HCT116 (cell line): ENCODE results near the gene HK1. TPM values are rescaled to one million over a fixed set of nuclear protein-coding genes. Genes with fewer than 3 reads are reported as not detected.

Experiments used
- ATAC-seq: fragments of 200-7000 bp; cut with Tn5 transposase; 2 replicates; pipeline ENCODE4 v1.9.1; 2020; ENCODE audit warnings: mild to moderate bottlenecking, moderate library complexity
- BruUV-seq: library from RNA; stranded (reverse); fragments of 400-500 nt; replicated peaks from 2 replicates; lab custom pipeline; 2021; lab: Mats Ljungman, UMichigan
- CTCF ChIA-PET: fragments of 300-600 bp; sonication (Branson Sonifier 250); formaldehyde crosslinking; loops from one replicate; lab custom pipeline; 2021; ENCODE audit warnings: antibody characterized with exemption; lab: Charles Lee
- POLR2A ChIA-PET: fragments of 300-600, 350-600 bp; sonication (Branson Sonifier 250); formaldehyde crosslinking; loops from one replicate; lab custom pipeline; 2021; ENCODE audit warnings: antibody characterized with exemption; lab: Charles Lee
- RAD21 ChIA-PET, 2 experiments: fragments of 300-600 bp; sonication (Branson Sonifier 250); formaldehyde crosslinking; loops; one replicate each; lab custom pipeline; 2023; ENCODE audit warnings: low total read pairs in 2 of 2; ENCODE audit not compliant: uncharacterized antibody in 2 of 2, unreplicated experiment in 2 of 2, low non-redundant PET in 1 of 2; lab: Charles Lee
- DNase-seq: peaks from one replicate; pipeline ENCODE4 v3.0.0-alpha.2; 2010; ENCODE audit warnings: low read depth, low spot score
- H2AFZ ChIP-seq: fragments of 200-600 bp; shearing (Covaris generic), sonication (generic); 2 replicates; pipeline ENCODE4 v1.6.1; 2017; ENCODE audit warnings: low read depth, mixed run types, mixed read lengths, antibody characterized with exemption, low read length; ENCODE audit not compliant: poor library complexity, severe bottlenecking
- H3K27ac ChIP-seq: 2 replicates; pipeline ENCODE4 v1.5.1; 2012; ENCODE audit warnings: low read depth, low read length
- H3K27me3 ChIP-seq: fragments of 200-600 bp; sonication (generic); 2 replicates; pipeline ENCODE4 v1.6.1; 2016; ENCODE audit warnings: mixed run types, low read length, mixed read lengths; ENCODE audit not compliant: insufficient read depth
- H3K36me3 ChIP-seq, 2 experiments: fragments of 200-500 bp in 1 of 2; fragments of 200-600 bp in 1 of 2; sonication (Bioruptor generic) in 1 of 2; sonication (generic) in 1 of 2; 2 replicates each; pipeline versions ENCODE4 v1.5.1 to v1.6.1; 2014 to 2016; ENCODE audit warnings: low read length in 2 of 2, inconsistent platforms in 1 of 2, mixed read lengths in 1 of 2, mixed run types in 1 of 2; ENCODE audit not compliant: insufficient read depth in 2 of 2, control insufficient read depth in 1 of 2
- H3K4me1 ChIP-seq, 2 experiments: fragments of 200-600 bp in 1 of 2; sonication (generic) in 1 of 2; 2 replicates each; pipeline versions ENCODE4 v1.5.1 to v1.6.1; 2012 to 2017; ENCODE audit warnings: low read length in 2 of 2, inconsistent platforms in 1 of 2, mild to moderate bottlenecking in 1 of 2, mixed read lengths in 1 of 2, mixed run types in 1 of 2, moderate library complexity in 1 of 2; ENCODE audit not compliant: insufficient read depth in 2 of 2, control insufficient read depth in 1 of 2
- H3K4me2 ChIP-seq: fragments of 200-600 bp; sonication (generic); 2 replicates; pipeline ENCODE4 v1.6.1; 2017; ENCODE audit warnings: mixed run types, low read length, mixed read lengths
- H3K4me3 ChIP-seq, 2 experiments: fragments of 200-600 bp in 1 of 2; sonication (generic) in 1 of 2; replicated peaks in 1 of 2; 2 replicates each; pipeline ENCODE4 v1.5.1; 2011 to 2016; ENCODE audit warnings: low read length in 2 of 2, control low read depth in 1 of 2, low read depth in 1 of 2, mild to moderate bottlenecking in 1 of 2, mixed read lengths in 1 of 2, mixed run types in 1 of 2
- H3K79me2 ChIP-seq: fragments of 200-600 bp; sonication (generic); 2 replicates; pipeline ENCODE4 v1.6.1; 2017; ENCODE audit warnings: mild to moderate bottlenecking, mixed run types, low read length, moderate library complexity, mixed read lengths; ENCODE audit not compliant: insufficient read depth
- H3K9ac ChIP-seq: fragments of 200-600 bp; sonication (generic); 2 replicates; pipeline ENCODE4 v1.6.1; 2016; ENCODE audit warnings: low read length, mixed read lengths
- H3K9me2 ChIP-seq: fragments of 200-600 bp; sonication (generic), shearing (Covaris generic); 2 replicates; pipeline ENCODE4 v1.6.1; 2017; ENCODE audit warnings: mixed run types, mild to moderate bottlenecking, moderate library complexity; ENCODE audit not compliant: insufficient read depth
- H3K9me3 ChIP-seq, 2 experiments: fragments of 200-500 bp in 1 of 2; fragments of 200-600 bp in 1 of 2; sonication (Bioruptor generic) in 1 of 2; sonication (generic) in 1 of 2; 2 replicates each; pipeline ENCODE4 v1.6.1; 2014 to 2017; ENCODE audit warnings: low read length in 2 of 2, mixed read lengths in 2 of 2, inconsistent platforms in 1 of 2, low read depth in 1 of 2, mild to moderate bottlenecking in 1 of 2, mixed run types in 1 of 2, moderate library complexity in 1 of 2; ENCODE audit not compliant: control insufficient read depth in 1 of 2, insufficient read depth in 1 of 2
- H4K20me1 ChIP-seq: fragments of 200-600 bp; sonication (generic), shearing (Covaris generic); 2 replicates; pipeline ENCODE4 v1.6.1; 2017; ENCODE audit warnings: mixed run types, mild to moderate bottlenecking, moderate library complexity; ENCODE audit not compliant: insufficient read depth
- CBX3 ChIP-seq: IDR thresholded peaks from 2 replicates; pipeline ENCODE4 v1.6.1; 2012; ENCODE audit warnings: low read depth
- CEBPB ChIP-seq: IDR thresholded peaks from 2 replicates; pipeline ENCODE4 v1.6.1; 2012; ENCODE audit warnings: low read depth
- ELF1 ChIP-seq: IDR thresholded peaks from 2 replicates; pipeline ENCODE4 v1.6.1; 2012; ENCODE audit warnings: low read depth, borderline replicate concordance
- EZH2 ChIP-seq: fragments of 200-600 bp; sonication (generic); IDR thresholded peaks from 2 replicates; pipeline ENCODE4 v1.6.1; 2017; ENCODE audit warnings: antibody characterized with exemption, mixed run types
- EZH2phosphoT487 ChIP-seq: fragments of 200-600 bp; IDR thresholded peaks from 2 replicates; pipeline ENCODE4 v1.6.1; 2018; ENCODE audit warnings: antibody characterized with exemption, borderline replicate concordance
- JUND ChIP-seq: IDR thresholded peaks from 2 replicates; pipeline ENCODE4 v1.6.1; 2012
- POLR2AphosphoS5 ChIP-seq: IDR thresholded peaks from 2 replicates; pipeline ENCODE4 v1.6.1; 2011; ENCODE audit warnings: mild to moderate bottlenecking, low read depth, low read length, moderate library complexity
- RAD21 ChIP-seq: IDR thresholded peaks from 2 replicates; pipeline ENCODE4 v1.6.1; 2012; ENCODE audit warnings: low read depth, mild to moderate bottlenecking
- SIN3A ChIP-seq: IDR thresholded peaks from 2 replicates; pipeline ENCODE4 v1.6.1; 2012; ENCODE audit warnings: low read depth
- TCF7L2 ChIP-seq: IDR thresholded peaks from 2 replicates; pipeline ENCODE4 v1.7.0; 2011; ENCODE audit warnings: borderline replicate concordance, inconsistent platforms; ENCODE audit not compliant: insufficient read depth, insufficient read length; ENCODE audit errors: extremely low read depth
- ZFX ChIP-seq: fragments of 450-650 bp; IDR thresholded peaks from 2 replicates; pipeline ENCODE4 v1.6.1; 2017
- ZNF274 ChIP-seq: fragments of 200-500 bp; sonication (Bioruptor generic); IDR thresholded peaks from 2 replicates; pipeline ENCODE4 v1.6.1; 2014; ENCODE audit warnings: mild to moderate bottlenecking, low read depth, low read length, inconsistent platforms
- intact Hi-C: fragments of 100-400 bp; cut with micrococcal nuclease; formaldehyde crosslinking; loops from 2 replicates; pipeline ENCODE4 v1.10.0; 2022
- total RNA-seq: library from RNA; stranded (reverse); gene quantifications from one replicate; pipeline ENCODE4 v1.2.1, GENCODE V29; 2021; ENCODE audit not compliant: unreplicated experiment
- TF ChIP-seq, protein P1 (sequence below): IDR thresholded peaks from 2 replicates; pipeline ENCODE4 v1.6.1; 2012
- TF ChIP-seq, protein P2 (sequence below), 3 experiments: fragments of 200-600 bp in 1 of 3; sonication (generic) in 1 of 3; IDR thresholded peaks in 2 of 3; conservative IDR thresholded peaks in 1 of 3; 2 replicates each; pipeline ENCODE4 v1.5.1; 2012 to 2017; ENCODE audit warnings: low read depth in 2 of 3, low read length in 2 of 3, antibody characterized with exemption in 1 of 3, borderline replicate concordance in 1 of 3, control low read depth in 1 of 3, mild to moderate bottlenecking in 1 of 3, mixed read lengths in 1 of 3, mixed run types in 1 of 3, moderate library complexity in 1 of 3; ENCODE audit not compliant: insufficient read depth in 1 of 3
- TF ChIP-seq, protein P3 (sequence below): IDR thresholded peaks from 2 replicates; pipeline ENCODE4 v1.6.1; 2012

Gene HK1
- total RNA-seq, 1 experiment from 2014 or later, result 50.3 TPM

DNA sequence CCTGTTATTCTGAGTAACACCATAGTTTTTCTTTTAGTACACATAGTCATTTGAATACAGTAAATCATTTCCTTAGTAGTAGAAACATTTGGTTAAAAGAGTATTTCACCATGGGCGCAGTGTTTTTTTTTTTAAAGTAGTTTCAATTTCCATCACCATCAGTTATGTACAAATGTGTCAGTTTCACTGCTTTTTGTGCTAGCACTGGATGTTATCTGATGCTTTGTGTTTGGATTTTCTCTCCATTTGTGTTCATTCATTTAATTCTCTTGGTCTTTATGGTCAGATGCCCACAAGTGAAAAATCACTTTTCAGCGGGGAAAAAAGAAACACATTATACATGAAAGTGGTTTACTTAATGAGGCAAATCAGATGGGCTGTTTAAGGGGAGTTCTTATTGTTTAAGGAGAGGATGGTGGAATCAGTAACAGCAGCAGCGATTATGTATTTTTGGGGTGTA, 16.0 kb upstream of the HK1 start:
- no peak for ATAC-seq
- H2AFZ ChIP-seq, result no peak overlapping the region
- intact Hi-C loops, result no loop called here
- TF ChIP-seq, protein P1, sequence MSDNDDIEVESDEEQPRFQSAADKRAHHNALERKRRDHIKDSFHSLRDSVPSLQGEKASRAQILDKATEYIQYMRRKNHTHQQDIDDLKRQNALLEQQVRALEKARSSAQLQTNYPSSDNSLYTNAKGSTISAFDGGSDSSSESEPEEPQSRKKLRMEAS, result no peak
- no peak for TF ChIP-seq ZFX
- TF ChIP-seq POLR2AphosphoS5, result no peak
- TF ChIP-seq, protein P2, sequence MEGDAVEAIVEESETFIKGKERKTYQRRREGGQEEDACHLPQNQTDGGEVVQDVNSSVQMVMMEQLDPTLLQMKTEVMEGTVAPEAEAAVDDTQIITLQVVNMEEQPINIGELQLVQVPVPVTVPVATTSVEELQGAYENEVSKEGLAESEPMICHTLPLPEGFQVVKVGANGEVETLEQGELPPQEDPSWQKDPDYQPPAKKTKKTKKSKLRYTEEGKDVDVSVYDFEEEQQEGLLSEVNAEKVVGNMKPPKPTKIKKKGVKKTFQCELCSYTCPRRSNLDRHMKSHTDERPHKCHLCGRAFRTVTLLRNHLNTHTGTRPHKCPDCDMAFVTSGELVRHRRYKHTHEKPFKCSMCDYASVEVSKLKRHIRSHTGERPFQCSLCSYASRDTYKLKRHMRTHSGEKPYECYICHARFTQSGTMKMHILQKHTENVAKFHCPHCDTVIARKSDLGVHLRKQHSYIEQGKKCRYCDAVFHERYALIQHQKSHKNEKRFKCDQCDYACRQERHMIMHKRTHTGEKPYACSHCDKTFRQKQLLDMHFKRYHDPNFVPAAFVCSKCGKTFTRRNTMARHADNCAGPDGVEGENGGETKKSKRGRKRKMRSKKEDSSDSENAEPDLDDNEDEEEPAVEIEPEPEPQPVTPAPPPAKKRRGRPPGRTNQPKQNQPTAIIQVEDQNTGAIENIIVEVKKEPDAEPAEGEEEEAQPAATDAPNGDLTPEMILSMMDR (IDR thresholded peaks at IDR 0.05 in 2 of 3, conservative IDR thresholded peaks at IDR 0.05 in 1 of 3; ENCODE audit: borderline replicate concordance in 1 of 3, insufficient read depth in 1 of 3, low read depth in 2 of 3, low read length in 2 of 3), result no peak
- TF ChIP-seq JUND, result no peak
- no peak for TF ChIP-seq TCF7L2
- TF ChIP-seq SIN3A, result no peak
- TF ChIP-seq, protein P3, sequence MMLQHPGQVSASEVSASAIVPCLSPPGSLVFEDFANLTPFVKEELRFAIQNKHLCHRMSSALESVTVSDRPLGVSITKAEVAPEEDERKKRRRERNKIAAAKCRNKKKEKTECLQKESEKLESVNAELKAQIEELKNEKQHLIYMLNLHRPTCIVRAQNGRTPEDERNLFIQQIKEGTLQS, result no peak
- TF ChIP-seq CEBPB, result no peak
- no peak for TF ChIP-seq ELF1
- no peak for TF ChIP-seq CBX3
- TF ChIP-seq EZH2, result no peak
- TF ChIP-seq RAD21, result no peak
- TF ChIP-seq EZH2phosphoT487, result no peak
- no peak for TF ChIP-seq ZNF274
- TF ChIP-seq, all 23 proteins: peak for 0
- no peak overlapping the region for H3K4me3 ChIP-seq
- H3K27me3 ChIP-seq, result 0 out of 2 replicates have a peak, but pooled peaks cover 4% of the 10 kb centered on the region
- CTCF ChIA-PET, result no interaction called here
- no TSS peak for BruUV-seq
- H4K20me1 ChIP-seq, result no peaks in the 10 kb centered on the region
- POLR2A ChIA-PET, result no interaction called here
- no peak overlapping the region for H3K4me2 ChIP-seq
- no peak for DNase-seq
- RAD21 ChIA-PET, result no interaction called here
- no peaks in the 10 kb centered on the region for H3K79me2 ChIP-seq
- H3K9ac ChIP-seq, result no peak overlapping the region
- no peaks in the 10 kb centered on the region for H3K4me1 ChIP-seq
- H3K9me3 ChIP-seq, result no peaks in the 10 kb centered on the region
- no peaks in the 10 kb centered on the region for H3K9me2 ChIP-seq
- no peaks in the 10 kb centered on the region for H3K36me3 ChIP-seq
- no peak overlapping the region for H3K27ac ChIP-seq
